ENCODE data around the gene ESD. TPM values are rescaled to one million over a fixed set of nuclear protein-coding genes. Genes with fewer than 3 reads are reported as not detected.

The ESD gene
- total and polyA plus RNA-seq, 10 of the 15 experiments (the other 5 are each of a cell fraction or from before 2014, with no cell fraction given), result 105 to 387 (median 195) TPM

GRCh38 chr13:46834657-46835056, 37.7 kb upstream of the ESD start:
- DNase-seq (ENCODE audit: low read depth, low spot score) (no peak), ATAC-seq (no peak), FAIRE-seq (no peak)
- Histone ChIP-seq H3K4me1 (ENCODE audit: control insufficient read depth, insufficient read depth, low read length) (no peaks in the 10 kb centered on the region), H2AFZ (ENCODE audit: control insufficient read depth, low read depth, low read length) (no peak overlapping the region), H3K27ac (ENCODE audit: control insufficient read depth, insufficient read depth) (no peak overlapping the region), H3K4me3 (no peak overlapping the region), H3K9ac (ENCODE audit: control insufficient read depth, insufficient read depth, low read length) (no peak overlapping the region), H3K4me2 (ENCODE audit: control insufficient read depth, insufficient read depth) (no peak overlapping the region), H3K36me3 (ENCODE audit: control insufficient read depth in 2 of 2, insufficient read depth in 2 of 2, low read length in 1 of 2) (no peaks in the 10 kb centered on the region), H3K27me3 (replicated peaks in 1 of 2; ENCODE audit: control insufficient read depth in 2 of 2, insufficient read depth in 2 of 2, low read length in 1 of 2) (no peaks in the 10 kb centered on the region), H4K20me1 (ENCODE audit: control insufficient read depth, insufficient read depth) (no peaks in the 10 kb centered on the region), H3K79me2 (ENCODE audit: control insufficient read depth, insufficient read depth, low read length) (no peaks in the 10 kb centered on the region), H3K9me3 (replicated peaks; ENCODE audit: control insufficient read depth, insufficient read depth, low read length) (no peaks in the 10 kb centered on the region)
- ChIA-PET CTCF (interaction anchor here (0.8 to 1.3 kb wide), 3 partner anchors 10 to 939 kb away, joined by 3 to 4 read pairs (median 4); no protein-coding TSS in a partner anchor), RAD21 (ENCODE audit: unreplicated experiment) (interaction anchor here (1.2 kb wide), 1 partner anchor 14 kb away, joined by 3 read pairs; no protein-coding TSS in a partner anchor), POLR2A (interaction anchor here (0.6 kb wide), 1 partner anchor 128 kb away, joined by 3 read pairs; no protein-coding TSS in a partner anchor), SMC1A (ENCODE audit: uncharacterized antibody, unreplicated experiment) (no interaction called here)
- in situ Hi-C loops (cut with MboI), result loop anchor here (5.0 kb wide), 1 partner anchor 943 kb away; no protein-coding TSS in a partner anchor
- intact Hi-C loops (cut with micrococcal nuclease; ENCODE audit: unreplicated experiment), result loop anchor here (5.0 to 10.0 kb wide), 2 partner anchors 58 to 620 kb away; no protein-coding TSS in a partner anchor
- 71% methylated on average over 6 of the region's 6 CpGs for WGBS (ENCODE audit: insufficient coverage, insufficient replicate concordance, low lambda C conversion rate, missing lambda C conversion rate)
- no TSS peak for BruUV-seq (replicated peaks)
- no peak for TF ChIP-seq BRCA1 (IDR thresholded peaks at IDR 0.05; ENCODE audit: low read depth, low read length)
- TF ChIP-seq IKZF2 (IDR thresholded peaks at IDR 0.05), result no peak
- TF ChIP-seq CTCF (IDR thresholded peaks at IDR 0.05 in 2 of 3, conservative IDR thresholded peaks at IDR 0.05 in 1 of 3; ENCODE audit: control insufficient read depth in 2 of 3, extremely low read depth in 1 of 3, insufficient read depth in 1 of 3, low read depth in 3 of 3, low read length in 3 of 3), result no peak
- no peak for TF ChIP-seq USF1 (IDR thresholded peaks at IDR 0.05; ENCODE audit: borderline replicate concordance, extremely low read length, insufficient read depth, low read depth, low read length)
- no peak for TF ChIP-seq ZNF592 (IDR thresholded peaks at IDR 0.05)
- TF ChIP-seq STAT1 (conservative IDR thresholded peaks at IDR 0.05), result no peak
- no peak for TF ChIP-seq CUX1 (IDR thresholded peaks at IDR 0.05; ENCODE audit: insufficient replicate concordance, low read depth, low read length)
- TF ChIP-seq, protein P1, sequence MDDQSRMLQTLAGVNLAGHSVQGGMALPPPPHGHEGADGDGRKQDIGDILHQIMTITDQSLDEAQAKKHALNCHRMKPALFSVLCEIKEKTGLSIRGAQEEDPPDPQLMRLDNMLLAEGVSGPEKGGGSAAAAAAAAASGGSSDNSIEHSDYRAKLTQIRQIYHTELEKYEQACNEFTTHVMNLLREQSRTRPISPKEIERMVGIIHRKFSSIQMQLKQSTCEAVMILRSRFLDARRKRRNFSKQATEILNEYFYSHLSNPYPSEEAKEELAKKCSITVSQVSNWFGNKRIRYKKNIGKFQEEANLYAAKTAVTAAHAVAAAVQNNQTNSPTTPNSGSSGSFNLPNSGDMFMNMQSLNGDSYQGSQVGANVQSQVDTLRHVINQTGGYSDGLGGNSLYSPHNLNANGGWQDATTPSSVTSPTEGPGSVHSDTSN (IDR thresholded peaks at IDR 0.05; ENCODE audit: insufficient replicate concordance, low read depth, low read length), result no peak
- no peak for TF ChIP-seq SUZ12 (IDR thresholded peaks at IDR 0.05; ENCODE audit: unreplicated experiment)
